Measurements from ENCODE around the gene CFI.

CFI gene

DNA sequence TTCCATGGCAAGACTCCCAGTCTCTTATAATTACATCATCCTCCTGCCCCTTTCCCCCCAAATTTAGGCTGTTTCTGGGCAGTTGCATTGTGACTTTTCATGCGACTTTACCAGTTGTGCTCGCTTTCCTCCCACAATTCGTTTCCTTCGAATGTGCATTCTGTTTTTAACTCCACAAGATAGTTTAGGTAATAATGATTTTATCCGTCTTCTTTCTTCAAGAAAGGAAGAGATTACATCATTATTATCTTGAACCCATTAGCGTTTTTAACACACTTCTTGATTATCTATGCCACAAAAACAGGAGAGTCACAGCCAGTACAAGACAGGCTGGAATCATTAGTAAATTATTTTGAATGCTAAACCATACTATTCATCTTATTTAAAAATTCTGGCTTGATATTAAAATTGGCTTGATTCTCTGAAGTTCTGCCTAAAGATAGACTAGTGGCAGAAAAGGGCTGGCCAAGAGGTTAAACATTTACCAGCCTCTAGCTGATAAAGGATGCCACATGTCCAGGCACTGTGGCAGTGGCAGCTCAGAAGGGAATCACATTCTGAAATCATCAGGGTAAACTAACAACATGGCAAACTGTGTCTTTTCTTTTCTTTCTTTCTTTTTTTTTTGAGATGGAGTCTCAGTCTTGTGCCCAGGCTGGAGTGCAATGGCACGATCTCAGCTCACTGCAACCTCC lies 52.3 kb downstream of the CFI start:
- no peak overlapping the region for H3K4me3 ChIP-seq (ENCODE audit: low read depth, low read length)
- TF ChIP-seq, protein P1, sequence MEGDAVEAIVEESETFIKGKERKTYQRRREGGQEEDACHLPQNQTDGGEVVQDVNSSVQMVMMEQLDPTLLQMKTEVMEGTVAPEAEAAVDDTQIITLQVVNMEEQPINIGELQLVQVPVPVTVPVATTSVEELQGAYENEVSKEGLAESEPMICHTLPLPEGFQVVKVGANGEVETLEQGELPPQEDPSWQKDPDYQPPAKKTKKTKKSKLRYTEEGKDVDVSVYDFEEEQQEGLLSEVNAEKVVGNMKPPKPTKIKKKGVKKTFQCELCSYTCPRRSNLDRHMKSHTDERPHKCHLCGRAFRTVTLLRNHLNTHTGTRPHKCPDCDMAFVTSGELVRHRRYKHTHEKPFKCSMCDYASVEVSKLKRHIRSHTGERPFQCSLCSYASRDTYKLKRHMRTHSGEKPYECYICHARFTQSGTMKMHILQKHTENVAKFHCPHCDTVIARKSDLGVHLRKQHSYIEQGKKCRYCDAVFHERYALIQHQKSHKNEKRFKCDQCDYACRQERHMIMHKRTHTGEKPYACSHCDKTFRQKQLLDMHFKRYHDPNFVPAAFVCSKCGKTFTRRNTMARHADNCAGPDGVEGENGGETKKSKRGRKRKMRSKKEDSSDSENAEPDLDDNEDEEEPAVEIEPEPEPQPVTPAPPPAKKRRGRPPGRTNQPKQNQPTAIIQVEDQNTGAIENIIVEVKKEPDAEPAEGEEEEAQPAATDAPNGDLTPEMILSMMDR (IDR thresholded peaks at IDR 0.05; ENCODE audit: borderline replicate concordance, insufficient read depth, low read depth, low read length) = no peak

DNA sequence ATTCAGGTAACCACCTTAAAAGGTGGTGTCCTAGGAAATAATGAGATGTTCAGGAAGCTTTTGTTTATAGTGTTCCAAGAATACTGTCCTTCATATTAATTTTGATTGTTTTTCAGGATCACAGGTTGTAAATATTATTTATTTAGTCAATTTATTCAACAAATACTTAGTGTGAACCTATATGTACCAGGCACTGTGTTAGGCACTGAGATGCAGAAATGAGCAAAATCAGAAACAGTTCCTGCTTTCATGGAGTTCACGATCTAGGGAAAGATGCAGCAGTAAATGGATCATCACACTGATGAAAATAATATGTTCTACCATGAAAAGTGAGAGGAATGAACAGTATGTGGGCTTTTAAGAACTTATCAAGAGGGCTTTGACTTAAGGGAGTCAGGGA lies 53.7 kb downstream of the CFI start:
- TF ChIP-seq, protein P1 (IDR thresholded peaks at IDR 0.05; ENCODE audit: borderline replicate concordance, insufficient read depth, low read depth, low read length) = no peak
- no peak overlapping the region for H3K4me3 ChIP-seq (ENCODE audit: low read depth, low read length)

DNA sequence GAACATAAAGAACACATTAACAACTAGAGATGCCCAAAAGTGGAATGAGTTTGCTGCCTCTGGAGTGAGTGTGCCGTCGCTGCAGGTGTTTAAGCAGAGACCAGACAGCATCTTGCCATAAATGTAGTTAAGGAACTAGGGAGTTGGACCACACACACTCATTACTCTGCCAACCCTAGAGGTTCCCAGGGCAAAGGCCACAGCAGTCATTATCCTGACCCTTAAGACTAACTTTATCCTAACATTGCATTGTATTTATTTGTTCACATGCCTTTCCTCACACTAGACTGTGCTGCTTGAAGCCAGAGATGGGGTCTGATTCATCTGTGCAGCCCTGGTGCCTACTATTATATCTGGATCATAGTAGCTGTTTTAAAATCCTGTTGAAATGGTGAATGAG lies 55.1 kb downstream of the CFI start:
- TF ChIP-seq, protein P1 (IDR thresholded peaks at IDR 0.05; ENCODE audit: borderline replicate concordance, insufficient read depth, low read depth, low read length) = no peak

DNA sequence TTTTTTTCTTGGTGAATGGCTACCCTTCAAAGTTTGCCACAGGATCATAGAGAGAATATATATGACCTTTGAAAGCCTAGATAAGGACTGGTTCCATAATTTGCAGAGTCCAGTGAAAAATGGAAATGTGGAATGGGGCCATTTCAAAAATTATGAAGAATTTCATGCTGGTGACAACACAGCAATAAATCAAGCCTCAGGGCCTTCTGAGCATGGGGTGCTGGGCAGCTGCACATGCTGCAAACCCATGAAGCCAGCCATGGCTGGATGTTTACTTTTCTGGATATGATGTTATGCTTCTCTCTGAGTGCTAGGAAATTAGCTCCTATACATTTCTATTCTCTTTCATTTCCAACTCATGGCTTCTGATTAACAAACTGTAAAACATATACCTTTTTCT lies 56.0 kb downstream of the CFI start:
- TF ChIP-seq, protein P1 (IDR thresholded peaks at IDR 0.05; ENCODE audit: borderline replicate concordance, insufficient read depth, low read depth, low read length) = no peak

More for the DNA sequence above, 55.1 kb downstream of the CFI start:
- H3K4me3 ChIP-seq (ENCODE audit: low read depth, low read length) = no peak overlapping the region

DNA sequence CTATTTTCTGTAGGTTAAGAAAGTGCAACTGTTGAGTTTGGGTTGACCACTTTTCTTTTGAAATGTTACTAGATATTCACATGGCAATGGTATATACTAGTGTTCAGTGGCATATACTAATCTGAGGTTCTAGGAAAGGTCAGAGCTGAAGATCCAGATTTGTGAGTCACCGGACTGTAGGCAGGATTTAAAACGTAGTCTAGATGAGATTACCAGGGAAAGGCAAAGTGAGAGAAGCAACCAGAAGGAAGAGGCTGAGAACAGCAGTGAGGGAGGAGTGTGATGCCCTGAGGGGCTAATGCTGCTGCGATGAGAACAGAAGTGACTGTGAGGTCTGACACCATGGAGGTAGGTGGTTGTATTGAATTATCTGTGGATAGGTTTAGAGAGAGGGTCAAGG lies 62.3 kb downstream of the CFI start:
- TF ChIP-seq, protein P1 (IDR thresholded peaks at IDR 0.05; ENCODE audit: borderline replicate concordance, insufficient read depth, low read depth, low read length) = no peak

More for the DNA sequence above, 56.0 kb downstream of the CFI start:
- H3K4me3 ChIP-seq (ENCODE audit: low read depth, low read length) = no peak overlapping the region

DNA sequence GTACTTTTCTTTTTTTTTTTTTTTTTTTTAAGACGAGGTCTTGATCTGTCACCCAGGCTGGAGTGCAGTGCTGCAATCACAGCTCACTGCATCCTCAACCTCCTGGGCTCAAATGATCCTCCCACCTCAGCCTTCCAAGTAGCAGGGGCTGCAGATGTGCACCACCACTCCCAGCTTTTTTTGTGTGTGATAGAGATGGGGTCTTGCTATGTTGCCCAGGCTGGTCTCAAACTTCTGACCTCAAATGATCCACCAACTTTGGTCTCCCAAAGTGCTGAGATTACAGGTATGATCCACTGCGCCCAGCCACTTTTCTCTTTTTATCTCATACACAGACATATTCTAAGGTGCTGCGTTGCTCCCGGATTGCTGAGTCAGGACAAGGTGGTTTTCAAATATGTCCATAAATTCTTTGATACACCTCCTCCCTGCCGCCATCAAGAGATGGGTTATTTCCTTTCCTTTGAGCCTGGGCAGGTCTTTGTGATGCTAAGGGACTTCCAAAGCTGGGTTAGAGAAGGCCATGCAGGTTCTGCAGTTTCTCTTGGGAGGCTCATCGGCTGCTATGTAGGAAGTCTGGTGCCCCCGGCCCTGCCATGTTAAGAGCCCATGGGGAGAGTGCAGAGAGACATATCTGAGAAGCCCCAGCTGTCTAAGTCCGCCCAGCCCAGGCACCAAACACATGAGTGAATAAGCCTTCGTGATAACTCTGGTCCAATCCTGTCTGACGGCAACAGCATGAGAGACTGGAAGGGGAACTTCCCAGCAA lies 63.5 kb downstream of the CFI start:
- TF ChIP-seq, protein P1 (IDR thresholded peaks at IDR 0.05; ENCODE audit: borderline replicate concordance, insufficient read depth, low read depth, low read length) = no peak
- no peak overlapping the region for H3K4me3 ChIP-seq (ENCODE audit: low read depth, low read length)

More for the DNA sequence above, 62.3 kb downstream of the CFI start:
- no peak overlapping the region for H3K4me3 ChIP-seq (ENCODE audit: low read depth, low read length)
